Thoracic aorta (tissue), 2 donors: ENCODE data around the gene NDST3. TPM values are rescaled to one million over a fixed set of nuclear protein-coding genes. Genes with fewer than 3 reads are reported as not detected.

Experiments used
- ATAC-seq: fragments of 150-250 bp; one replicate; pipeline ENCODE4 v1.8.0; 2017; ENCODE audit warnings: low read depth; ENCODE audit not compliant: insufficient number of reproducible peaks, low FRiP score
- DNase-seq: peaks from one replicate; pipeline ENCODE4 v3.0.0-alpha.2; 2020; ENCODE audit warnings: low spot score
- H3K27ac ChIP-seq, 2 donors: fragments of 200-600 bp; sonication (generic); 1 replicate in 1 of 2; 2 replicates in 1 of 2; pipeline ENCODE4 v1.5.1; 2016; ENCODE audit warnings: mild to moderate bottlenecking in 2 of 2, moderate library complexity in 2 of 2
- H3K27me3 ChIP-seq: fragments of 200-600 bp; sonication (generic); replicated peaks from 2 replicates; pipeline ENCODE4 v1.6.0; 2016; ENCODE audit warnings: mild to moderate bottlenecking; ENCODE audit not compliant: insufficient read depth
- H3K36me3 ChIP-seq: fragments of 200-600 bp; sonication (generic); one replicate; pipeline ENCODE4 v1.5.1; 2016
- H3K4me1 ChIP-seq, 2 donors: fragments of 200-600 bp; sonication (generic); 1 replicate in 1 of 2; 2 replicates in 1 of 2; pipeline versions ENCODE4 v1.5.1 to v1.6.0; 2016; ENCODE audit warnings: low read depth in 2 of 2, mild to moderate bottlenecking in 1 of 2; ENCODE audit not compliant: control insufficient read depth in 1 of 2
- H3K4me3 ChIP-seq: fragments of 200-600 bp; sonication (generic); 2 replicates; pipeline ENCODE4 v1.5.1; 2016; ENCODE audit warnings: mild to moderate bottlenecking
- H3K9me3 ChIP-seq: fragments of 200-600 bp; sonication (generic); 2 replicates; pipeline ENCODE4 v1.5.1; 2016
- CTCF ChIP-seq: fragments of 200-600 bp; sonication (generic); IDR thresholded peaks from one replicate; pipeline ENCODE4 v1.5.1; 2019; ENCODE audit warnings: antibody characterized with exemption
- total RNA-seq, 2 donors: library from RNA; depleted of rRNA; stranded (reverse); fragments of >200 nt; gene quantifications; one replicate each; pipeline versions ENCODE4 v1.1.0 to v1.2.3, GENCODE V29; 2016

NDST3 gene
- total RNA-seq, 2 donors from 2014 or later = not detected

GRCh38 chr4:118086344-118086743 lies 52.1 kb downstream of the NDST3 start:
- H3K36me3 ChIP-seq = no peaks in the 10 kb centered on the region
- H3K4me1 ChIP-seq = no peaks in the 10 kb centered on the region
- H3K4me3 ChIP-seq = no peak overlapping the region
- H3K9me3 ChIP-seq = no peaks in the 10 kb centered on the region
- H3K27me3 ChIP-seq = no peaks in the 10 kb centered on the region
- DNase-seq (no peak), ATAC-seq (no peak)
- TF ChIP-seq CTCF = no peak
- no peak overlapping the region for H3K27ac ChIP-seq

- Histone ChIP-seq H3K27ac (no peak overlapping the region), H3K36me3 (no peaks in the 10 kb centered on the region), H3K9me3 (no peaks in the 10 kb centered on the region), H3K27me3 (no peaks in the 10 kb centered on the region), H3K4me1 (no peaks in the 10 kb centered on the region), H3K4me3 (no peak overlapping the region)
- ATAC-seq (no peak), DNase-seq (no peak)
- no peak for TF ChIP-seq CTCF
These were observed 53.1 kb downstream of the NDST3 start for GRCh38 chr4:118087366-118087765.

GRCh38 chr4:118099106-118099505 lies 64.8 kb downstream of the NDST3 start:
- no peaks in the 10 kb centered on the region for H3K9me3 ChIP-seq
- TF ChIP-seq CTCF = no peak
- no peak overlapping the region for H3K27ac ChIP-seq
- no peaks in the 10 kb centered on the region for H3K27me3 ChIP-seq
- no peaks in the 10 kb centered on the region for H3K36me3 ChIP-seq
- H3K4me1 ChIP-seq = no peaks in the 10 kb centered on the region
- DNase-seq = no peak
- ATAC-seq = no peak
- no peak overlapping the region for H3K4me3 ChIP-seq

GRCh38 chr4:118102195-118102594 lies 67.9 kb downstream of the NDST3 start:
- Histone ChIP-seq H3K27ac (no peak overlapping the region), H3K27me3 (no peaks in the 10 kb centered on the region), H3K4me1 (no peaks in the 10 kb centered on the region), H3K4me3 (no peak overlapping the region), H3K9me3 (no peaks in the 10 kb centered on the region), H3K36me3 (no peaks in the 10 kb centered on the region)
- TF ChIP-seq CTCF = no peak
- DNase-seq (no peak), ATAC-seq (no peak)

GRCh38 chr4:118112117-118113046 lies 78.1 kb downstream of the NDST3 start:
- TF ChIP-seq CTCF = no peak
- H3K27ac ChIP-seq = no peak overlapping the region
- DNase-seq (no peak), ATAC-seq (no peak)
- H3K4me3 ChIP-seq = no peak overlapping the region
- H3K27me3 ChIP-seq = no peaks in the 10 kb centered on the region
- no peaks in the 10 kb centered on the region for H3K9me3 ChIP-seq
- no peaks in the 10 kb centered on the region for H3K4me1 ChIP-seq
- H3K36me3 ChIP-seq = no peaks in the 10 kb centered on the region
